H1 (cell line): Measurements from ENCODE around the gene CA9. TPM values are rescaled to one million over a fixed set of nuclear protein-coding genes. Genes with fewer than 3 reads are reported as not detected.

Source experiments
- CTCF ChIA-PET: fragments of 300-600 bp; sonication (Branson Sonifier 250); formaldehyde crosslinking; loops from one replicate; lab custom pipeline; 2021; ENCODE audit not compliant: partially characterized antibody; lab: Charles Lee
- POLR2A ChIA-PET: fragments of 300-600 bp; sonication (Branson Sonifier 250); formaldehyde crosslinking; loops from one replicate; lab custom pipeline; 2021; ENCODE audit warnings: inconsistent platforms; ENCODE audit not compliant: partially characterized antibody; lab: Charles Lee
- DNase-seq, 2 experiments: peaks; one replicate each; pipeline versions ENCODE4 v3.0.0 to v3.0.0-alpha.2; 2010 to 2022; ENCODE audit warnings: low spot score in 2 of 2, low read depth in 1 of 2, mixed read lengths in 1 of 2
- FAIRE-seq: peaks from 2 replicates; lab custom pipeline; 2011; peaks lifted over from hg19 to GRCh38; lab: Jason Lieb, UNC
- H2AFZ ChIP-seq: 2 replicates; pipeline ENCODE4 v1.8.1; 2012; ENCODE audit warnings: low read length, inconsistent platforms
- H2AK5ac ChIP-seq: 2 replicates; pipeline ENCODE4 v1.6.1; 2013; ENCODE audit warnings: low read depth, low read length
- H2BK120ac ChIP-seq: replicated peaks from 2 replicates; pipeline ENCODE3; 2013; ENCODE audit warnings: low read depth, low read length, inconsistent platforms
- H2BK12ac ChIP-seq: 2 replicates; pipeline ENCODE4 v1.6.1; 2013; ENCODE audit warnings: low read depth, low read length
- H2BK15ac ChIP-seq: 2 replicates; pipeline ENCODE4 v1.6.1; 2013; ENCODE audit warnings: low read length
- H2BK20ac ChIP-seq: 2 replicates; pipeline ENCODE4 v1.6.1; 2013; ENCODE audit warnings: low read length
- H2BK5ac ChIP-seq: 2 replicates; pipeline ENCODE4 v1.6.1; 2013; ENCODE audit warnings: low read depth, low read length
- H3K14ac ChIP-seq: 2 replicates; pipeline ENCODE4 v1.6.1; 2013; ENCODE audit warnings: inconsistent platforms; ENCODE audit not compliant: insufficient read length
- H3K18ac ChIP-seq: 2 replicates; pipeline ENCODE4 v1.6.1; 2013; ENCODE audit warnings: low read length; ENCODE audit errors: extremely low read depth
- H3K23ac ChIP-seq: 2 replicates; pipeline ENCODE4 v1.6.1; 2013; ENCODE audit warnings: inconsistent platforms; ENCODE audit not compliant: insufficient read length
- H3K23me2 ChIP-seq: 2 replicates; pipeline ENCODE4 v1.6.1; 2013; ENCODE audit warnings: low read depth, low read length
- H3K27ac ChIP-seq: 2 replicates; pipeline ENCODE4 v1.6.1; 2011; ENCODE audit warnings: low read depth, low read length, inconsistent platforms
- H3K27me3 ChIP-seq, 4 experiments: replicated peaks in 1 of 4; 1 replicate in 1 of 4; 2 replicates in 3 of 4; pipeline versions ENCODE4 v1.6.1 to v1.8.1; 2011 to 2013; ENCODE audit warnings: low read length in 3 of 4, mild to moderate bottlenecking in 3 of 4, inconsistent platforms in 2 of 4, mixed read lengths in 2 of 4, moderate library complexity in 1 of 4; ENCODE audit not compliant: control insufficient read depth in 3 of 4, insufficient read depth in 3 of 4; ENCODE audit errors: extremely low read depth in 1 of 4
- H3K36me3 ChIP-seq, 4 experiments: 2 replicates each; pipeline versions ENCODE4 v1.6.1 to v1.8.1; 2011 to 2013; ENCODE audit warnings: mild to moderate bottlenecking in 4 of 4, low read length in 3 of 4, moderate library complexity in 2 of 4, control low read depth in 1 of 4, inconsistent platforms in 1 of 4; ENCODE audit not compliant: insufficient read depth in 4 of 4, control insufficient read depth in 2 of 4
- H3K4ac ChIP-seq: replicated peaks from 2 replicates; pipeline ENCODE3; 2013; ENCODE audit warnings: low read length, low read depth, mixed read lengths, inconsistent platforms; ENCODE audit not compliant: insufficient read length
- H3K4me1 ChIP-seq, 4 experiments: replicated peaks in 1 of 4; 1 replicate in 1 of 4; 2 replicates in 3 of 4; pipeline versions ENCODE4 v1.6.1 to v1.8.1; 2011 to 2013; ENCODE audit warnings: low read length in 3 of 4, inconsistent platforms in 2 of 4, mixed read lengths in 1 of 4; ENCODE audit not compliant: insufficient read depth in 4 of 4, control insufficient read depth in 3 of 4
- H3K4me2 ChIP-seq, 2 experiments: 2 replicates each; pipeline versions ENCODE4 v1.6.1 to v1.8.1; 2011 to 2013; ENCODE audit warnings: low read depth in 2 of 2, low read length in 2 of 2, control low read depth in 1 of 2, inconsistent platforms in 1 of 2, mild to moderate bottlenecking in 1 of 2; ENCODE audit not compliant: insufficient read depth in 1 of 2
- H3K4me3 ChIP-seq, 4 experiments: fragments of 200-600, 300-600 bp in 1 of 4; sonication (generic), shearing (Covaris generic), sonication (Bioruptor Twin) in 1 of 4; 2 replicates each; pipeline versions ENCODE4 v1.5.1 to v1.8.1; 2011 to 2016; ENCODE audit warnings: low read length in 4 of 4, low read depth in 3 of 4, control low read depth in 2 of 4, inconsistent platforms in 2 of 4, mild to moderate bottlenecking in 2 of 4, mixed read lengths in 1 of 4, moderate library complexity in 1 of 4; ENCODE audit not compliant: insufficient read depth in 2 of 4; ENCODE audit errors: extremely low read depth in 1 of 4
- H3K56ac ChIP-seq: replicated peaks from 2 replicates; pipeline ENCODE3; 2013; ENCODE audit warnings: low read depth, mild to moderate bottlenecking, mixed read lengths, low read length, inconsistent platforms; ENCODE audit not compliant: insufficient read length
- H3K79me1 ChIP-seq: 2 replicates; pipeline ENCODE4 v1.6.1; 2013; ENCODE audit warnings: low read depth, low read length, control low read depth
- H3K79me2 ChIP-seq, 2 experiments: 2 replicates each; pipeline versions ENCODE4 v1.6.1 to v1.8.1; 2012 to 2013; ENCODE audit warnings: low read length in 2 of 2, mild to moderate bottlenecking in 2 of 2, inconsistent platforms in 1 of 2; ENCODE audit not compliant: insufficient read depth in 2 of 2, control insufficient read depth in 1 of 2
- H3K9ac ChIP-seq, 4 experiments: replicated peaks in 1 of 4; 1 replicate in 1 of 4; 2 replicates in 3 of 4; pipeline versions ENCODE4 v1.6.1 to v1.8.1; 2011 to 2013; ENCODE audit warnings: low read depth in 3 of 4, low read length in 3 of 4, control low read depth in 2 of 4, mild to moderate bottlenecking in 2 of 4, moderate library complexity in 2 of 4, inconsistent platforms in 1 of 4; ENCODE audit errors: extremely low read depth in 1 of 4
- H3K9me3 ChIP-seq, 2 experiments: 2 replicates each; pipeline versions ENCODE4 v1.6.1 to v1.8.1; 2012 to 2013; ENCODE audit warnings: mild to moderate bottlenecking in 2 of 2, moderate library complexity in 2 of 2, control low read depth in 1 of 2, inconsistent platforms in 1 of 2, low read depth in 1 of 2, low read length in 1 of 2, mixed read lengths in 1 of 2; ENCODE audit not compliant: insufficient read depth in 2 of 2
- H4K20me1 ChIP-seq, 2 experiments: replicated peaks in 1 of 2; 2 replicates each; pipeline versions ENCODE3 to v1.8.1; 2011 to 2013; ENCODE audit warnings: inconsistent platforms in 2 of 2, low read length in 2 of 2, mild to moderate bottlenecking in 1 of 2; ENCODE audit not compliant: insufficient read depth in 2 of 2, control insufficient read depth in 1 of 2
- H4K5ac ChIP-seq: 2 replicates; pipeline ENCODE4 v1.6.1; 2013; ENCODE audit warnings: low read length, low read depth, mixed read lengths, inconsistent platforms; ENCODE audit not compliant: insufficient read length
- H4K8ac ChIP-seq: 2 replicates; pipeline ENCODE4 v1.8.0; 2013; ENCODE audit warnings: mild to moderate bottlenecking, moderate library complexity, low read length, inconsistent platforms; ENCODE audit not compliant: insufficient read depth; ENCODE audit errors: extremely low read depth
- H4K91ac ChIP-seq: replicated peaks from 2 replicates; pipeline ENCODE3; 2013; ENCODE audit warnings: low read length, mixed read lengths, inconsistent platforms; ENCODE audit not compliant: insufficient read length
- ATF2 ChIP-seq: IDR thresholded peaks from 2 replicates; pipeline ENCODE4 v1.6.1; 2012; ENCODE audit warnings: low read length, inconsistent platforms
- KDM4A ChIP-seq: IDR thresholded peaks from one replicate; pipeline ENCODE4 v1.7.1; 2012; ENCODE audit warnings: low read depth, mild to moderate bottlenecking, moderate library complexity, low read length, inconsistent platforms; ENCODE audit not compliant: severe bottlenecking
- PHF8 ChIP-seq: fragments of 200-600 bp; sonication (generic); conservative IDR thresholded peaks from 2 replicates; pipeline ENCODE4 v1.7.1; 2012; ENCODE audit warnings: low read depth, mild to moderate bottlenecking, inconsistent platforms, low read length, moderate library complexity
- RBBP5 ChIP-seq: IDR thresholded peaks from 2 replicates; pipeline ENCODE4 v1.7.1; 2012; ENCODE audit warnings: low read depth, mild to moderate bottlenecking, inconsistent platforms, low read length, moderate library complexity, borderline replicate concordance
- TAF7 ChIP-seq: optimal IDR thresholded peaks from 2 replicates; pipeline ENCODE3; 2011; ENCODE audit warnings: low read depth, mild to moderate bottlenecking, inconsistent platforms, low read length, moderate library complexity, borderline replicate concordance
- TBP ChIP-seq: IDR thresholded peaks from 2 replicates; pipeline ENCODE4 v1.6.1; 2011; ENCODE audit warnings: low read depth, low read length, improper control_type of control experiment
- WGBS, 2 experiments: shearing (Covaris generic) in 1 of 2; methylation state at CpG; one replicate each; pipeline versions ENCODE4 v1.1.6 to v1.1.7; 2013 to 2015; ENCODE audit warnings: low lambda C conversion rate in 2 of 2, mixed read lengths in 2 of 2, inconsistent platforms in 1 of 2, low coverage in 1 of 2, missing lambda C conversion rate in 1 of 2; ENCODE audit not compliant: insufficient replicate concordance in 2 of 2, insufficient coverage in 1 of 2, insufficient read length in 1 of 2; ENCODE audit errors: extremely low coverage in 1 of 2, missing lambda C conversion rate in 1 of 2; 5-methylcytosine and 5-hydroxymethylcytosine counted together
- polyA plus RNA-seq, 7 experiments: library from polyadenylated mRNA; depleted of rRNA in 3 of 7; stranded (reverse) in 5 of 7; unstranded in 2 of 7; fragments of >200 nt in 5 of 7; fragments of 200-250 nt in 2 of 7; gene quantifications; 1 replicate in 5 of 7; 2 replicates in 1 of 7; 4 replicates in 1 of 7; pipeline versions ENCODE4 v1.2.1 to v1.2.3, GENCODE V29; 2011 to 2013; ENCODE audit warnings: missing spikeins in 2 of 7, mixed read lengths in 2 of 7
- total RNA-seq: library from RNA; stranded (reverse); fragmentation: NEBNext Ultra II Directional; extraction: Animal tissue kit (Norgen Biotek cat#: 25700); gene quantifications from 2 replicates; pipeline ENCODE4 v1.2.1, GENCODE V29; 2021

CA9 gene
- total and polyA plus RNA-seq, 2 of the 8 experiments (the other 6 are each of a cell fraction or from before 2014, with no cell fraction given) = 1.3 to 1.8 TPM

GRCh38 chr9:35661756-35662350, 11.9 kb upstream of the CA9 start:
- H4K5ac ChIP-seq = no peak overlapping the region
- TF ChIP-seq TBP = no peak
- no peak for TF ChIP-seq ATF2
- TF ChIP-seq TAF7 = no peak
- no peak for TF ChIP-seq RBBP5
- TF ChIP-seq KDM4A = no peak
- TF ChIP-seq PHF8 = no peak
- H3K4me2 ChIP-seq = no peak overlapping the region
- CTCF ChIA-PET = interaction anchor here (0.6 to 15.9 kb wide), 25 partner anchors 8 to 872 kb away, joined by 3 to 347 read pairs (median 6); partner anchors contain the start of genes CA9, CREB3, GBA2 and HINT2
- H2AFZ ChIP-seq = no peak overlapping the region
- H3K79me2 ChIP-seq = no peaks in the 10 kb centered on the region; a peak in 1 of 4 replicates
- H4K20me1 ChIP-seq = peaks cover 2 to 6% of the 10 kb centered on the region in 2 experiments
- no peak overlapping the region for H3K23ac ChIP-seq
- H3K9ac ChIP-seq = no peak overlapping the region
- no peak overlapping the region for H2BK15ac ChIP-seq
- no peak overlapping the region for H4K91ac ChIP-seq
- H4K8ac ChIP-seq = no peak overlapping the region
- H3K23me2 ChIP-seq = peaks cover 13% of the 10 kb centered on the region
- no peak overlapping the region for H3K27ac ChIP-seq
- H2BK120ac ChIP-seq = no peak overlapping the region
- DNase-seq = no peak
- H2BK20ac ChIP-seq = no peak overlapping the region
- peaks cover 6 to 32% (median 13%) of the 10 kb centered on the region in 4 experiments for H3K36me3 ChIP-seq
- H3K4me3 ChIP-seq = no peak overlapping the region
- no peaks in the 10 kb centered on the region for H3K9me3 ChIP-seq
- no peak overlapping the region for H3K56ac ChIP-seq
- 87% methylated on average over 3 of the region's 3 CpGs; no CpG with 5 or more reads in 1 of the 2 experiments for WGBS, 2 experiments
- POLR2A ChIA-PET = interaction anchor here (0.6 to 7.9 kb wide), 10 partner anchors 10 to 173 kb away, joined by 3 to 84 read pairs (median 5); partner anchors contain the start of genes CA9 and TPM2
- no peak for FAIRE-seq
- peaks cover 2% of the 10 kb centered on the region; the same call in 1 of the 2 replicates for H3K79me1 ChIP-seq
- no peak overlapping the region for H3K18ac ChIP-seq
- no peak overlapping the region for H2BK5ac ChIP-seq
- H3K14ac ChIP-seq = no peak overlapping the region
- H2AK5ac ChIP-seq = no peak overlapping the region
- H3K4me1 ChIP-seq = peaks cover 0 to 5% (median 2%) of the 10 kb centered on the region in 4 experiments
- H3K4ac ChIP-seq = no peak overlapping the region
- H2BK12ac ChIP-seq = no peak overlapping the region
- H3K27me3 ChIP-seq = no peaks in the 10 kb centered on the region
